Colonic mucosa (tissue), 4 donors: Measurements from ENCODE around the gene IFT57. TPM values are rescaled to one million over a fixed set of nuclear protein-coding genes. Genes with fewer than 3 reads are reported as not detected.

Source experiments
- DNase-seq: peaks from one replicate; pipeline ENCODE4 v3.0.0-alpha.2; 2020
- H3K27ac ChIP-seq: fragments of 200-600 bp; one replicate; pipeline ENCODE4 v1.8.0; 2021
- H3K27me3 ChIP-seq: fragments of 200-600 bp; one replicate; pipeline ENCODE4 v1.8.0; 2021
- H3K36me3 ChIP-seq: fragments of 200-600 bp; one replicate; pipeline ENCODE4 v1.8.0; 2021
- H3K4me1 ChIP-seq: fragments of 200-600 bp; one replicate; pipeline ENCODE4 v1.8.0; 2021; ENCODE audit warnings: mild to moderate bottlenecking
- H3K4me3 ChIP-seq: fragments of 200-600 bp; one replicate; pipeline ENCODE4 v1.8.0; 2021
- H3K9ac ChIP-seq, 2 donors: one replicate each; pipeline ENCODE4 v1.7.0; 2013; ENCODE audit warnings: control low read depth in 2 of 2, low read depth in 2 of 2, low read length in 2 of 2
- H3K9me3 ChIP-seq: fragments of 200-600 bp; one replicate; pipeline ENCODE4 v1.8.0; 2021
- intact Hi-C: fragments of 100-400 bp; cut with DNase I; formaldehyde crosslinking; loops from one replicate; pipeline ENCODE4 v1.14.1; 2022
- total RNA-seq, 2 donors: library from RNA; stranded (reverse); fragmentation: NEBNext Ultra II Directional in 1 of 2; extraction: Animal tissue kit (Norgen Biotek cat#: 25700) in 1 of 2; gene quantifications; one replicate each; pipeline ENCODE4 v1.2.1, GENCODE V29; 2021
- TF ChIP-seq, protein P1 (sequence below): fragments of 200-600 bp; IDR thresholded peaks from one replicate; pipeline ENCODE4 v1.8.0; 2022; ENCODE audit warnings: antibody characterized with exemption, mild to moderate bottlenecking
- donor health status: healthy.
- donor health status: DM: no; HTN: no; CAD: no.
- donor health status: DM: no; HTN: no; CAD: no.

IFT57 gene
- total RNA-seq, 2 donors from 2014 or later: 42.2 to 67.5 TPM

DNA sequence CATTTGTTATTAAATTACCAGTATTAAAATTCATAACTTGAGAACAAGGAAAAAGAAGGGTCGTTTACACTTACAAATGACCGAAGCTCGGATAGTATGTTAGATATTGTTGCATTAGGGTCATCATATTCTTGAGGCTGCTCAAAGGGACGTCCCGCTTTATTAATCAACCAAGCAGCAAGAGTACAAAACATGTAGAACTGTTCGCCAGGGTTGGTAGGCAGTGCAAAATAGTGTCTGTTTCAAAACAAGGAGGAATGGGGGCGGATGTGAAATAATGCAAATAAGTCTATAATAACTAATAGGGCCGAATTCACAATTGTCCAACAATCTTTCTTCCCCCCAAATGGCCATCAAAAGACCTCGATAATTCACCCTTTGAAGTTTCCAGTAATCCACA, 2.9 kb downstream of the IFT57 start:
- TF ChIP-seq, protein P1, sequence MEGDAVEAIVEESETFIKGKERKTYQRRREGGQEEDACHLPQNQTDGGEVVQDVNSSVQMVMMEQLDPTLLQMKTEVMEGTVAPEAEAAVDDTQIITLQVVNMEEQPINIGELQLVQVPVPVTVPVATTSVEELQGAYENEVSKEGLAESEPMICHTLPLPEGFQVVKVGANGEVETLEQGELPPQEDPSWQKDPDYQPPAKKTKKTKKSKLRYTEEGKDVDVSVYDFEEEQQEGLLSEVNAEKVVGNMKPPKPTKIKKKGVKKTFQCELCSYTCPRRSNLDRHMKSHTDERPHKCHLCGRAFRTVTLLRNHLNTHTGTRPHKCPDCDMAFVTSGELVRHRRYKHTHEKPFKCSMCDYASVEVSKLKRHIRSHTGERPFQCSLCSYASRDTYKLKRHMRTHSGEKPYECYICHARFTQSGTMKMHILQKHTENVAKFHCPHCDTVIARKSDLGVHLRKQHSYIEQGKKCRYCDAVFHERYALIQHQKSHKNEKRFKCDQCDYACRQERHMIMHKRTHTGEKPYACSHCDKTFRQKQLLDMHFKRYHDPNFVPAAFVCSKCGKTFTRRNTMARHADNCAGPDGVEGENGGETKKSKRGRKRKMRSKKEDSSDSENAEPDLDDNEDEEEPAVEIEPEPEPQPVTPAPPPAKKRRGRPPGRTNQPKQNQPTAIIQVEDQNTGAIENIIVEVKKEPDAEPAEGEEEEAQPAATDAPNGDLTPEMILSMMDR: no peak
- no peak overlapping the region for H3K27ac ChIP-seq
- intact Hi-C loops: no loop called here
- H3K27me3 ChIP-seq: no peaks in the 10 kb centered on the region
- H3K4me3 ChIP-seq: no peak overlapping the region
- H3K9me3 ChIP-seq: no peaks in the 10 kb centered on the region
- no peak overlapping the region for H3K9ac ChIP-seq
- no peaks in the 10 kb centered on the region for H3K4me1 ChIP-seq
- H3K36me3 ChIP-seq: no peaks in the 10 kb centered on the region
- no peak for DNase-seq

GRCh38 chr3:108218811-108219210, 3.4 kb downstream of the IFT57 start:
- no peaks in the 10 kb centered on the region for H3K27me3 ChIP-seq
- no peaks in the 10 kb centered on the region for H3K36me3 ChIP-seq
- no peaks in the 10 kb centered on the region for H3K9me3 ChIP-seq
- TF ChIP-seq, protein P1: no peak
- no peak for DNase-seq
- H3K27ac ChIP-seq: no peak overlapping the region
- no peaks in the 10 kb centered on the region for H3K4me1 ChIP-seq
- no peak overlapping the region for H3K4me3 ChIP-seq
- no peak overlapping the region for H3K9ac ChIP-seq
- intact Hi-C loops: no loop called here

DNA sequence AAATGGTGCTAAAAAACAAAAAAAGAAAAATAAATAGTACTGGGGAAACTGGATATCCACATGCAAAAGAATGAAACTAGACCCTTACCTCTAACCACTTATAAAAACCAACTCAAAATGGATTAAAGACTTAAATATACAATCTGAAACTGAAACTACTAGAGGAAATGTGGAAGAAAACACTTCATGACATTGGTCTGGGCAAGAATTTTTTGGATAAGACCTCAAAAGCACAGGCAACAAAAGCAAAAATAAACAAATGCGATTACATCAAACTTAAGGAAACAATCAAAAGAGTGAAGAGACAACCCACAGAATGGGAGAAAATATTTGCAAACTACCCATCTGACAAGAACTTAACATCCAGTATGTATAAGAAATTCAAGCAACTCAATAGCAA, 6.4 kb downstream of the IFT57 start:
- Histone ChIP-seq H3K4me1 (no peaks in the 10 kb centered on the region), H3K4me3 (no peak overlapping the region), H3K9me3 (no peaks in the 10 kb centered on the region), H3K9ac (no peak overlapping the region), H3K27me3 (no peaks in the 10 kb centered on the region), H3K36me3 (no peaks in the 10 kb centered on the region), H3K27ac (no peak overlapping the region)
- DNase-seq: no peak
- intact Hi-C loops: no loop called here
- TF ChIP-seq, protein P1: no peak

DNA sequence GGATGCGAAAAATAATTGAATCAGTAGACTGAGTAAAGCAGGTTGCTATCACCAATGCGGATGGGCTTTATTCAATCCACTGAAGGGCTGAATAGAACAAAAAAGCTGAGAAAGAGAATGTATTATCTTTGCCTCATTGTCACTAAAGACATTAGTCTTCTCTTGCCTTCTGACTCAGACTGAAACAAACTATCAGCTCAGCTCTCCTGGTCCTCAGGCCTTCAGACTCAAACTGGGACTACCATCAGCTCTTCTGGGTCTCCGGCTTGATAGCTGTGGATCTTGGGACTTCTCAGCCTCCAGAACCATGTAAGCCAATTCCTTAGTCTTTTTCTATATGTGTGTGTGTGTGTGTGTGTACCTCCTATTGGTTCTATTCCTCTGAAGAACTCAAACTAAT, 12.6 kb downstream of the IFT57 start:
- no peaks in the 10 kb centered on the region for H3K27me3 ChIP-seq
- H3K4me3 ChIP-seq: no peak overlapping the region
- no peaks in the 10 kb centered on the region for H3K9me3 ChIP-seq
- H3K36me3 ChIP-seq: no peaks in the 10 kb centered on the region
- intact Hi-C loops: no loop called here
- no peak overlapping the region for H3K9ac ChIP-seq
- H3K27ac ChIP-seq: no peak overlapping the region
- H3K4me1 ChIP-seq: no peaks in the 10 kb centered on the region
- TF ChIP-seq, protein P1: no peak
- no peak for DNase-seq

- no peak for DNase-seq
- intact Hi-C loops: no loop called here
These were observed 13.4 kb downstream of the IFT57 start for GRCh38 chr3:108208831-108209230.

More at GRCh38 chr3:108208831-108209230, 13.4 kb downstream of the IFT57 start:
- H3K9ac ChIP-seq: no peak overlapping the region
- no peak overlapping the region for H3K4me3 ChIP-seq
- H3K27me3 ChIP-seq: no peaks in the 10 kb centered on the region
- no peaks in the 10 kb centered on the region for H3K36me3 ChIP-seq
- H3K27ac ChIP-seq: no peak overlapping the region
- no peaks in the 10 kb centered on the region for H3K9me3 ChIP-seq
- no peaks in the 10 kb centered on the region for H3K4me1 ChIP-seq
- TF ChIP-seq, protein P1: no peak
